ENCODE results near the gene PLXNA4.

DNA sequence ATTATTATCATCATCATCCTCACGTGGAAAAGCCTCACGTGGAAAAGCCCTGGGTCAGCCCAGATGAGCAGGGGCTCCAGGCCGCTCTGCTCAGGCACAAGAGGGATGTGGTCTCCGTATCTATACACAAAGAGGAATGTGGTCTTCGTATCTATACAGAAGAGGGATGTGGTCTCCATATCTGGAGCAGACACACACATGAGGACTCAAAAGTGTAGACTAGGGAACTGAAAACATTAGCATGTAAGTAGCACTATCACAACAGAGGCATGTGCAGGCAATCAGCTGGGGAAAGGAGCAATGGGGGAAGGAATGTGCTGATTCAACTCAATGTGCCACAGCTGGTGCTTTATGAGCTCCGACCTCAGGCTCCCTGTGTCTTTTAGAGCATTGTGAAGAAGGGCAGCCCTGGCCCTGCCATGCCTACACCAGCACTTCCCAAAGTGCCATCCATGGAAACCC, 86.5 kb downstream of the PLXNA4 start:
- TF ChIP-seq, protein P1, sequence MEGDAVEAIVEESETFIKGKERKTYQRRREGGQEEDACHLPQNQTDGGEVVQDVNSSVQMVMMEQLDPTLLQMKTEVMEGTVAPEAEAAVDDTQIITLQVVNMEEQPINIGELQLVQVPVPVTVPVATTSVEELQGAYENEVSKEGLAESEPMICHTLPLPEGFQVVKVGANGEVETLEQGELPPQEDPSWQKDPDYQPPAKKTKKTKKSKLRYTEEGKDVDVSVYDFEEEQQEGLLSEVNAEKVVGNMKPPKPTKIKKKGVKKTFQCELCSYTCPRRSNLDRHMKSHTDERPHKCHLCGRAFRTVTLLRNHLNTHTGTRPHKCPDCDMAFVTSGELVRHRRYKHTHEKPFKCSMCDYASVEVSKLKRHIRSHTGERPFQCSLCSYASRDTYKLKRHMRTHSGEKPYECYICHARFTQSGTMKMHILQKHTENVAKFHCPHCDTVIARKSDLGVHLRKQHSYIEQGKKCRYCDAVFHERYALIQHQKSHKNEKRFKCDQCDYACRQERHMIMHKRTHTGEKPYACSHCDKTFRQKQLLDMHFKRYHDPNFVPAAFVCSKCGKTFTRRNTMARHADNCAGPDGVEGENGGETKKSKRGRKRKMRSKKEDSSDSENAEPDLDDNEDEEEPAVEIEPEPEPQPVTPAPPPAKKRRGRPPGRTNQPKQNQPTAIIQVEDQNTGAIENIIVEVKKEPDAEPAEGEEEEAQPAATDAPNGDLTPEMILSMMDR (IDR thresholded peaks at IDR 0.05; ENCODE audit: low read depth, low read length, poor library complexity, severe bottlenecking): no peak
- no peak for TF ChIP-seq EZH2phosphoT487 (IDR thresholded peaks at IDR 0.05; ENCODE audit: borderline replicate concordance, low read length)

Measured in DOHH2 (cell line).